ENCODE measurements around the gene CMAS. TPM values are rescaled to one million over a fixed set of nuclear protein-coding genes. Genes with fewer than 3 reads are reported as not detected.
"Not testable (repeated sequence)": the region's sequence is repeated elsewhere in the genome, so short reads cannot be mapped to it uniquely, and the experiment has no call there.

CMAS gene
- total and polyA plus RNA-seq, 2 donors (not counting 1 experiment from before 2014, with no cell fraction given) = 24.3 to 25.6 TPM

DNA sequence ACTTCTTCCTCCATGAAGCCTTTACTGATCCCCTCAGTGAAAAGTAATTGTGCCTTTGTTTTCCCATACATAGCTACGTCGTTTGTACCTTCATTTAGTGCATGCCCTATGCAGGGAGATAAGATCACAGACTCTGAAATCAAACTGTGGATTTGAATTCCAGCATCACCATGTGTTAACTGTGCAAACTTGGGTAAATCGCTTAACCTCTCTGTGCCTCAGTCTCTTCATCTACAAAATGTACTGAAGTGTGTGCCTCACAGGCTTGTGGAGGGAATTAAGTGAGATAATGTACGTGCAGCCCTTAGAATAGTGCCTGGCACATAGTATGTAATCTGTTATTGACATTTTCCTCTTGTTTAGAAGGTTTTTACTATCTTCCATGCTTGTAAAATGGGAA is 4.1 kb downstream of the CMAS start:
- H3K4me2 ChIP-seq (ENCODE audit: extremely low read depth, insufficient read depth, low read length) = no peak overlapping the region
- H3K27ac ChIP-seq (ENCODE audit: insufficient read depth, low read length) = no peak overlapping the region
- H3K36me3 ChIP-seq (ENCODE audit: control insufficient read depth, insufficient read depth, low read length) = no peaks in the 10 kb centered on the region
- no peaks in the 10 kb centered on the region for H3K27me3 ChIP-seq (ENCODE audit: control insufficient read depth, insufficient read depth, low read length)
- no peak overlapping the region for H3K4me3 ChIP-seq (replicated peaks in 1 of 4; ENCODE audit: control extremely low read depth in 1 of 4, insufficient read depth in 1 of 4, low read depth in 3 of 4, low read length in 4 of 4)
- peaks cover 4% of the 10 kb centered on the region for H3K79me2 ChIP-seq (ENCODE audit: control insufficient read depth, insufficient read depth, low read length)
- no peak overlapping the region for H2AFZ ChIP-seq (ENCODE audit: low read length)
- no peaks in the 10 kb centered on the region for H4K20me1 ChIP-seq (ENCODE audit: control insufficient read depth, extremely low read depth, insufficient read depth, low read length)
- DNase-seq (ENCODE audit: low read depth in 2 of 2) = no peak
- H3K4me1 ChIP-seq (ENCODE audit: control insufficient read depth, extremely low read depth, insufficient read depth, low read length) = no peaks in the 10 kb centered on the region
- no peaks in the 10 kb centered on the region for H3K9me3 ChIP-seq (ENCODE audit: control insufficient read depth, insufficient read depth, low read depth, low read length)
- no peak for TF ChIP-seq EZH2 (IDR thresholded peaks at IDR 0.05; ENCODE audit: low read length, missing control alignments)
- TF ChIP-seq, protein P1, sequence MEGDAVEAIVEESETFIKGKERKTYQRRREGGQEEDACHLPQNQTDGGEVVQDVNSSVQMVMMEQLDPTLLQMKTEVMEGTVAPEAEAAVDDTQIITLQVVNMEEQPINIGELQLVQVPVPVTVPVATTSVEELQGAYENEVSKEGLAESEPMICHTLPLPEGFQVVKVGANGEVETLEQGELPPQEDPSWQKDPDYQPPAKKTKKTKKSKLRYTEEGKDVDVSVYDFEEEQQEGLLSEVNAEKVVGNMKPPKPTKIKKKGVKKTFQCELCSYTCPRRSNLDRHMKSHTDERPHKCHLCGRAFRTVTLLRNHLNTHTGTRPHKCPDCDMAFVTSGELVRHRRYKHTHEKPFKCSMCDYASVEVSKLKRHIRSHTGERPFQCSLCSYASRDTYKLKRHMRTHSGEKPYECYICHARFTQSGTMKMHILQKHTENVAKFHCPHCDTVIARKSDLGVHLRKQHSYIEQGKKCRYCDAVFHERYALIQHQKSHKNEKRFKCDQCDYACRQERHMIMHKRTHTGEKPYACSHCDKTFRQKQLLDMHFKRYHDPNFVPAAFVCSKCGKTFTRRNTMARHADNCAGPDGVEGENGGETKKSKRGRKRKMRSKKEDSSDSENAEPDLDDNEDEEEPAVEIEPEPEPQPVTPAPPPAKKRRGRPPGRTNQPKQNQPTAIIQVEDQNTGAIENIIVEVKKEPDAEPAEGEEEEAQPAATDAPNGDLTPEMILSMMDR (conservative IDR thresholded peaks at IDR 0.05 in 1 of 2, IDR thresholded peaks at IDR 0.05 in 1 of 2; ENCODE audit: low read depth in 1 of 2, low read length in 2 of 2) = no peak
- H3K9ac ChIP-seq (ENCODE audit: insufficient read depth, low read length) = no peak overlapping the region

DNA sequence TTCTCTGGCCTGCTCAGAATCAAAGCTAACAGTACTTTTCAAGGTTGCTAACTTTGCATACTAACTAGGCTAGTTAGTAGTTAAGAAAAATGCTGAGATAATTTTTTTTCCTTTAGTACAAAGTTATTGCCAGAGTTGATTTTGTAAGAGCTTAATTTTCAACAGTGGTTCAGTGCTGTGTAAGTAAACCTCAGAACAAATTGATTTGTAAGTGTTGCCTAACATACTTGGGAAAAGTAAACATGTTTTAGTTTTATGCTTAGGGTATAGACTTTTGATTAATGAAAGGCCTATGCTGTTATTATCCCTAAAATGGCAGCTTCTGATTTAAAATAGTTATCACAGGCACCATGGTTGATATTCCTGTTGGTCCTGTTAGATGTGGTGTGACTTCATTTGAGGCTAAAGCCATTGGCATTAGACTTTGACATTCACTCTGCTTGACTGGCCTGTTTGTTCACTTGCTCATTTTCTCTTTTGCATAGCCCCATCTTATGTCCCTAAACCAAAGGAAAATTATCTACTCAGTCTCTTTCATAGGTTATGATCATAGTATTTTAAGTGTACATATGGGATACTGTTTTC is 5.2 kb downstream of the CMAS start:
- no peaks in the 10 kb centered on the region for H3K4me1 ChIP-seq (ENCODE audit: control insufficient read depth, extremely low read depth, insufficient read depth, low read length)
- H3K4me2 ChIP-seq (ENCODE audit: extremely low read depth, insufficient read depth, low read length) = no peak overlapping the region
- H3K9me3 ChIP-seq (ENCODE audit: control insufficient read depth, insufficient read depth, low read depth, low read length) = no peaks in the 10 kb centered on the region
- H2AFZ ChIP-seq (ENCODE audit: low read length) = no peak overlapping the region
- DNase-seq (ENCODE audit: low read depth in 2 of 2) = peak in 1 of 2 donors; percentile 18
- H3K79me2 ChIP-seq (ENCODE audit: control insufficient read depth, insufficient read depth, low read length) = peaks cover 4% of the 10 kb centered on the region
- no peak overlapping the region for H3K9ac ChIP-seq (ENCODE audit: insufficient read depth, low read length)
- H3K27me3 ChIP-seq (ENCODE audit: control insufficient read depth, insufficient read depth, low read length) = no peaks in the 10 kb centered on the region
- no peaks in the 10 kb centered on the region for H4K20me1 ChIP-seq (ENCODE audit: control insufficient read depth, extremely low read depth, insufficient read depth, low read length)
- H3K4me3 ChIP-seq (replicated peaks in 1 of 4; ENCODE audit: control extremely low read depth in 1 of 4, insufficient read depth in 1 of 4, low read depth in 3 of 4, low read length in 4 of 4) = no peak overlapping the region
- no peaks in the 10 kb centered on the region for H3K36me3 ChIP-seq (ENCODE audit: control insufficient read depth, insufficient read depth, low read length)
- TF ChIP-seq EZH2 (IDR thresholded peaks at IDR 0.05; ENCODE audit: low read length, missing control alignments) = no peak
- TF ChIP-seq, protein P1 (conservative IDR thresholded peaks at IDR 0.05 in 1 of 2, IDR thresholded peaks at IDR 0.05 in 1 of 2; ENCODE audit: low read depth in 1 of 2, low read length in 2 of 2) = no peak
- no peak overlapping the region for H3K27ac ChIP-seq (ENCODE audit: insufficient read depth, low read length)

GRCh38 chr12:22052994-22053393 is 7.0 kb downstream of the CMAS start:
- not testable (repeated sequence) for H3K36me3 ChIP-seq (ENCODE audit: control insufficient read depth, insufficient read depth, low read length); H3K27ac ChIP-seq (ENCODE audit: insufficient read depth, low read length); H2AFZ ChIP-seq (ENCODE audit: low read length); H3K4me3 ChIP-seq (replicated peaks in 1 of 4; ENCODE audit: control extremely low read depth in 1 of 4, insufficient read depth in 1 of 4, low read depth in 3 of 4, low read length in 4 of 4); H3K4me2 ChIP-seq (ENCODE audit: extremely low read depth, insufficient read depth, low read length); H3K9me3 ChIP-seq (ENCODE audit: control insufficient read depth, insufficient read depth, low read depth, low read length); H4K20me1 ChIP-seq (ENCODE audit: control insufficient read depth, extremely low read depth, insufficient read depth, low read length); H3K9ac ChIP-seq (ENCODE audit: insufficient read depth, low read length); DNase-seq (ENCODE audit: low read depth in 2 of 2); H3K4me1 ChIP-seq (ENCODE audit: control insufficient read depth, extremely low read depth, insufficient read depth, low read length); H3K79me2 ChIP-seq (ENCODE audit: control insufficient read depth, insufficient read depth, low read length); H3K27me3 ChIP-seq (ENCODE audit: control insufficient read depth, insufficient read depth, low read length)
